Transverse colon (tissue), 3 donors: ENCODE measurements around the gene ATXN2.

ENCODE experiments used
- CTCF ChIP-seq, 5 experiments: fragments of 200-600 bp in 3 of 5; fragments of 450-650 bp in 2 of 5; sonication (generic) in 3 of 5; IDR thresholded peaks; 1 replicate in 2 of 5; 2 replicates in 3 of 5; pipeline ENCODE4 v1.5.1; 2016 to 2017; ENCODE audit warnings: antibody characterized with exemption in 5 of 5, inconsistent platforms in 3 of 5, mild to moderate bottlenecking in 2 of 5, moderate library complexity in 1 of 5
- EP300 ChIP-seq: sonication (generic); formaldehyde crosslinking; IDR thresholded peaks from one replicate; pipeline ENCODE4 v1.6.1; 2017; ENCODE audit warnings: antibody characterized with exemption, low read depth

DNA sequence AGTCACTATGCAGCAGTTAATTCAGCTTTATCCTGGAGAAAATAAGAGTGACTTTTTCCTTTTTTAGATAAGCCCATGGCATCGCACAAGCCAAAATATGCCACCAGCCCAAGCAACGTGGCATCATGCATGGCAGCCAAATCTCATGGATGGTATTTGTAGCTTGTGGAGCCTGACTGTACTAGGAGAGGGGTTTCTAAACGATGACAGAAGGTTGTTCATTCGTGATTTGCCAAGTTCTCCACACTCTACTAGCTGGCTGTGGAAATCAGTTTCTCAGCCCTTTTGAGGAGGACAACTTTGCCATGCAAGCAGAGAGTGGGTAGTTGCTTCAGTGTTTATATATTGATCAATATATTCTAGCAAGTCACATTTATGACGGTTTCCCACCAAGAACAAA, 41.4 kb upstream of the ATXN2 start:
- TF ChIP-seq EP300: no peak
- no peak for TF ChIP-seq CTCF (IDR thresholded peaks at IDR 0.05)
